Measurements from ENCODE around the gene RIF1. TPM values are rescaled to one million over a fixed set of nuclear protein-coding genes. Genes with fewer than 3 reads are reported as not detected.
A peak's percentile ranks its signal among the peaks of the same experiment; 100 is the strongest.

RIF1 gene
- total and polyA plus RNA-seq, 9 of the 15 experiments (the other 6 are each of a cell fraction or from before 2014, with no cell fraction given): 11.0 to 109 (median 44.2) TPM

DNA sequence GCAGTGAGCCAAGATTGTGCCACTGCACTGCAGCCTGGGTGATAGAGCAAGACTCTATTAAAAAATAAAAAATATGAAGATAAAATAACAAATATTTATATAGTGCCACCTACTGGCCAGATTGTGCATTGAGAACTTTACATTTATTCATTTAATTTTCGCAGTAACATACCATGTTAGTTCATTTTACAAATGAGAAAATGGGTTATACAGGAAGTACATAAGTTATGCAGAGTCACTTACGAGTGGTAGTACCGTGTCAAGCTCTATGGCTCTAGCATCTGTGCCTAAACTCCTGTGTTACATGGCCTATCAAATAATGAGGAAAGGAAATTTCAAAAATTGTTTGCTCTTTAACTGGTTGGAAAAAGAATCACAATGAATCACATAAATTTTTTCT is 27.9 kb downstream of the RIF1 start:
- DNase-seq (ENCODE audit: extremely low read depth in 1 of 4, low spot score in 3 of 4): peak in 2 of 4 experiments; percentile 16 to 25
- Histone ChIP-seq H3K9me1 (ENCODE audit: control insufficient read depth, insufficient read depth, low read length) (no peaks in the 10 kb centered on the region), H2AFZ (ENCODE audit: low read depth, low read length) (no peak overlapping the region), H4K20me1 (replicated peaks; ENCODE audit: control insufficient read depth, insufficient read depth, low read length) (no peaks in the 10 kb centered on the region), H3K4me1 (replicated peaks in 1 of 2; ENCODE audit: control insufficient read depth in 2 of 2, insufficient read depth in 2 of 2, low read length in 2 of 2) (no peaks in the 10 kb centered on the region), H3K36me3 (ENCODE audit: control insufficient read depth, insufficient read depth, low read length) (peaks cover 94% of the 10 kb centered on the region), H3K9ac (ENCODE audit: insufficient read depth in 1 of 2, low read depth in 2 of 2, low read length in 2 of 2) (no peak overlapping the region), H3K27ac (ENCODE audit: extremely low read depth, low read depth, low read length) (no peak overlapping the region), H3K79me2 (ENCODE audit: control insufficient read depth, insufficient read depth, low read length) (no peaks in the 10 kb centered on the region), H3K4me3 (no peak overlapping the region), H3K4me2 (ENCODE audit: insufficient read depth, low read length) (no peak overlapping the region), H3K27me3 (ENCODE audit: control insufficient read depth in 2 of 2, insufficient read depth in 2 of 2, low read length in 2 of 2) (no peaks in the 10 kb centered on the region), H3K9me3 (replicated peaks; ENCODE audit: control insufficient read depth, insufficient read depth, low read depth, low read length) (no peaks in the 10 kb centered on the region)
- intact Hi-C loops (cut with micrococcal nuclease) (no loop called here), in situ Hi-C loops (cut with MboI) (no loop called here)
- TF ChIP-seq RAD21 (CRISPR knock-in tag; conservative IDR thresholded peaks at IDR 0.05 in 1 of 2, IDR thresholded peaks at IDR 0.05 in 1 of 2) (peak; percentile 12 to 21; a peak in 2 of 4 replicates), TBL1XR1 (IDR thresholded peaks at IDR 0.05; ENCODE audit: low read length in 2 of 2) (no peak), ZZZ3 (IDR thresholded peaks at IDR 0.05) (0 out of 2 replicates have a peak, but pooled peaks have one; percentile 68), DACH1 (IDR thresholded peaks at IDR 0.05; ENCODE audit: partially characterized antibody) (peak; percentile 15), SUPT5H (IDR thresholded peaks at IDR 0.05) (no peak), ZNF280A (IDR thresholded peaks at IDR 0.05; ENCODE audit: low read depth, partially characterized antibody) (no peak), ARID3A (IDR thresholded peaks at IDR 0.05; ENCODE audit: borderline replicate concordance, low read depth, low read length) (peak; percentile 13; the same call in 1 of the 2 replicates), CTCF (IDR thresholded peaks at IDR 0.05 in 2 of 3, conservative IDR thresholded peaks at IDR 0.05 in 1 of 3; ENCODE audit: insufficient read depth in 2 of 3, low read depth in 1 of 3, low read length in 3 of 3) (peak; percentile 4 to 57 (median 57); a peak in 4 of 6 replicates)
- peak; percentile 32 for ATAC-seq
- 91% methylated on average over 3 of the region's 3 CpGs for WGBS (ENCODE audit: insufficient coverage, low coverage, missing lambda C conversion rate)
- no peak for FAIRE-seq
- no TSS peak for BruUV-seq (replicated peaks)
- ChIA-PET POLR2A (interaction anchor here (0.7 to 1.1 kb wide), 2 partner anchors 14 to 28 kb away, joined by 3 to 5 read pairs; partner anchors contain the start of gene RIF1), CTCF (ENCODE audit: low intra/inter-chr PET ratio) (interaction anchor here (1.0 kb wide), 1 partner anchor 1840 kb away, joined by 3 read pairs; no protein-coding TSS in a partner anchor)

All from K562 (cell line).